Measurements from ENCODE around the gene PAPLN. TPM values are rescaled to one million over a fixed set of nuclear protein-coding genes. Genes with fewer than 3 reads are reported as not detected.

PAPLN gene
- total RNA-seq, 4 donors from 2014 or later: 8.1 to 27.2 (median 12.7) TPM

DNA sequence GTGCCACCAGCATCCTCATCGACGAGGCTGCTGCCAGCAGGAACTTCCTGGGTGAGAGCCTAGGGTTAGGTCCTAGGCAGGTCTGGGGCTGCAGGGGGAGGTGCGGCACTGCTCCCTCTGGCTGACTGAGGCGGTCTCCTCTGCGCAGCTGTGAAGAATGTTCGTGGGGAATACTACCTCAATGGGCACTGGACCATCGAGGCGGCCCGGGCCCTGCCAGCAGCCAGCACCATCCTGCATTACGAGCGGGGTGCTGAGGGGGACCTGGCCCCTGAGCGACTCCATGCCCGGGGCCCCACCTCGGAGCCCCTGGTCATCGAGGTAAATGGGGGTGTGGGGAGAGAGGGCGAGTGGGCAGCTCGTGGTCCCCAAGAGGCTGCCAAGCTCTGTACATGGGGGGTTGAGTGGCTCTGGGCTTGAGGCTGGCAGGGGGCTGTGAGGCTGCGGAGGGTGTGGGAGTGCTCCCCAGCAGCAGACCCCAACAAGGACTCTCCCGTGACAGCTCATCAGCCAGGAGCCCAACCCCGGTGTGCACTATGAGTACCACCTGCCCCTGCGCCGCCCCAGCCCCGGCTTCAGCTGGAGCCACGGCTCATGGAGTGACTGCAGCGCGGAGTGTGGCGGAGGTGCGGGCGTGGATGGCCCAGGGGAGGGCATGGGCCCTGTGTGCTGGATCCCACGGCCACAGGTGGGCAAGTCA lies 14.4 kb downstream of the PAPLN start:
- Histone ChIP-seq H3K27me3 (no peaks in the 10 kb centered on the region), H3K36me3 (no peaks in the 10 kb centered on the region), H3K27ac (no peak overlapping the region), H3K9me3 (no peaks in the 10 kb centered on the region), H3K4me3 (no peak overlapping the region), H3K4me1 (peaks cover 0 to 4% (median 0%) of the 10 kb centered on the region in 4 donors)
- DNase-seq: peak in 1 of 3 donors; percentile 47
- TF ChIP-seq CTCF (IDR thresholded peaks at IDR 0.05) (no peak), POLR2A (IDR thresholded peaks at IDR 0.05) (no peak)

GRCh38 chr14:73252491-73253322 lies 15.4 kb downstream of the PAPLN start:
- Histone ChIP-seq H3K27ac (no peak overlapping the region), H3K27me3 (no peaks in the 10 kb centered on the region), H3K4me1 (peaks cover 0 to 4% (median 0%) of the 10 kb centered on the region in 4 donors), H3K36me3 (no peaks in the 10 kb centered on the region), H3K4me3 (no peak overlapping the region), H3K9me3 (no peaks in the 10 kb centered on the region)
- TF ChIP-seq CTCF (IDR thresholded peaks at IDR 0.05): no peak
- no peak for TF ChIP-seq POLR2A (IDR thresholded peaks at IDR 0.05)
- DNase-seq: peak in 1 of 3 donors; percentile 43

DNA sequence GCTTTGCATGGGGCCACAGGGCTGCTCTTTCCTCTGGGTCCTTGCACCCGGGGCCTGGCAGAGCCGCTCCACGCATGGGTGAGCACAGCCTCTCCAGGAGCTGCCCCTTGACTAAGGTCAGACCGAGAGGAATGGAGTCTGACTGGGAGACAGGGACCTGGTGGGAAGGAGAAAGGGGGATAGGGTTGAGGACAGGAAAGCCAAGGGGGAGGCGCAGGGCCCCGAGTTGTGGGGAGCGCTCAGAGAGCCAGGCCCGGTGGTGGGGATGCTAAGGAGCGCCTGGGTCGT lies 16.0 kb downstream of the PAPLN start:
- H3K4me1 ChIP-seq: peaks cover 0 to 4% (median 0%) of the 10 kb centered on the region in 4 donors
- no peaks in the 10 kb centered on the region for H3K27me3 ChIP-seq
- no peaks in the 10 kb centered on the region for H3K9me3 ChIP-seq
- peak in 1 of 3 donors; percentile 37 for DNase-seq
- H3K27ac ChIP-seq: no peak overlapping the region
- H3K4me3 ChIP-seq: no peak overlapping the region
- no peak for TF ChIP-seq POLR2A (IDR thresholded peaks at IDR 0.05)
- H3K36me3 ChIP-seq: no peaks in the 10 kb centered on the region

GRCh38 chr14:73253721-73254120 lies 16.4 kb downstream of the PAPLN start:
- Histone ChIP-seq H3K36me3 (no peaks in the 10 kb centered on the region), H3K4me3 (no peak overlapping the region), H3K4me1 (peaks cover 0 to 2% (median 0%) of the 10 kb centered on the region in 4 donors), H3K27me3 (no peaks in the 10 kb centered on the region), H3K27ac (no peak overlapping the region), H3K9me3 (no peaks in the 10 kb centered on the region)
- TF ChIP-seq CTCF (IDR thresholded peaks at IDR 0.05) (no peak), POLR2A (IDR thresholded peaks at IDR 0.05) (no peak)
- DNase-seq: peak in 1 of 3 donors; percentile 37

GRCh38 chr14:73254247-73255004 lies 17.1 kb downstream of the PAPLN start:
- no peaks in the 10 kb centered on the region for H3K27me3 ChIP-seq

More at GRCh38 chr14:73254247-73255004, 17.1 kb downstream of the PAPLN start:
- Histone ChIP-seq H3K4me3 (no peak overlapping the region), H3K27ac (no peak overlapping the region), H3K36me3 (no peaks in the 10 kb centered on the region), H3K9me3 (no peaks in the 10 kb centered on the region), H3K4me1 (no peaks in the 10 kb centered on the region)
- TF ChIP-seq CTCF (IDR thresholded peaks at IDR 0.05) (no peak), POLR2A (IDR thresholded peaks at IDR 0.05) (no peak)
- peak in 1 of 3 donors; percentile 41 for DNase-seq
